Cardiac muscle cell (in vitro differentiated cells and primary cell): ENCODE results near the gene SERINC4. TPM values are rescaled to one million over a fixed set of nuclear protein-coding genes. Genes with fewer than 3 reads are reported as not detected.
"Not testable (repeated sequence)": the region's sequence is repeated elsewhere in the genome, so short reads cannot be mapped to it uniquely, and the experiment has no call there.

ENCODE experiments used
- DNase-seq, 2 donors: peaks; one replicate each; pipeline versions ENCODE4 v3.0.0 to v3.0.0-alpha.2; 2010 to 2017; ENCODE audit warnings: low read depth in 1 of 2, low spot score in 1 of 2
- H3K27ac ChIP-seq: fragments of 200-600 bp; sonication (generic); 2 replicates; pipeline ENCODE4 v1.5.1; 2016
- H3K27me3 ChIP-seq: fragments of 200-600 bp; sonication (generic); 2 replicates; pipeline ENCODE4 v1.6.0; 2016; ENCODE audit warnings: control low read depth
- H3K36me3 ChIP-seq: fragments of 200-600 bp; sonication (generic); 2 replicates; pipeline ENCODE4 v1.5.1; 2016; ENCODE audit warnings: control low read depth
- H3K4me1 ChIP-seq: fragments of 200-600 bp; sonication (generic); 2 replicates; pipeline ENCODE4 v1.8.1; 2017; ENCODE audit warnings: low read depth, mild to moderate bottlenecking, mixed run types
- H3K4me3 ChIP-seq: fragments of 200-600 bp; sonication (generic); 2 replicates; pipeline ENCODE4 v1.5.1; 2016; ENCODE audit warnings: mild to moderate bottlenecking
- H3K9me3 ChIP-seq: fragments of 200-600 bp; sonication (generic); 2 replicates; pipeline ENCODE4 v1.5.1; 2017; ENCODE audit warnings: low read depth, mild to moderate bottlenecking, control low read depth
- CTCF ChIP-seq: IDR thresholded peaks from 2 replicates; pipeline ENCODE4 v1.5.1; 2012; ENCODE audit warnings: low read depth, mild to moderate bottlenecking, low read length
- polyA plus RNA-seq: library from polyadenylated mRNA; unstranded; fragments of >200 nt; fragmentation: Nextera tagmentation; extraction: Ambion mirVana; gene quantifications from 2 replicates; pipeline ENCODE4 v1.2.1, GENCODE V29; 2016
- total RNA-seq: library from RNA; depleted of rRNA; stranded (reverse); fragments of >200 nt; gene quantifications from 2 replicates; pipeline ENCODE4 v1.2.3, GENCODE V29; 2016

Gene SERINC4
- total and polyA plus RNA-seq, 2 experiments from 2014 or later, result 0.44 to 0.71 TPM

GRCh38 chr15:43826508-43827341 lies 26.7 kb upstream of the SERINC4 start, which contains the start of gene WDR76:
Gene WDR76 (plus strand): TSS chr15:43827002. CDS start chr15:43827033, 31 bp downstream.
- TF ChIP-seq CTCF, result no peak
- Histone ChIP-seq H3K4me1 (no peaks in the 10 kb centered on the region), H3K4me3 (peak within 1 kb of the TSS; percentile 24), H3K27me3 (no peaks in the 10 kb centered on the region), H3K36me3 (no peaks in the 10 kb centered on the region), H3K9me3 (no peaks in the 10 kb centered on the region), H3K27ac (peak within 1 kb of the TSS; percentile 16)
- DNase-seq, result peak; percentile 80 to 88

- no peak for TF ChIP-seq CTCF
- H3K4me1 ChIP-seq, result no peaks in the 10 kb centered on the region
- H3K9me3 ChIP-seq, result no peaks in the 10 kb centered on the region
- H3K27ac ChIP-seq, result no peak overlapping the region
- H3K4me3 ChIP-seq, result peak overlapping the region; percentile 24
- H3K27me3 ChIP-seq, result no peaks in the 10 kb centered on the region
- H3K36me3 ChIP-seq, result no peaks in the 10 kb centered on the region
- DNase-seq, result no peak
Measured at GRCh38 chr15:43826029-43826507, 26.0 kb upstream of the SERINC4 start.

DNA sequence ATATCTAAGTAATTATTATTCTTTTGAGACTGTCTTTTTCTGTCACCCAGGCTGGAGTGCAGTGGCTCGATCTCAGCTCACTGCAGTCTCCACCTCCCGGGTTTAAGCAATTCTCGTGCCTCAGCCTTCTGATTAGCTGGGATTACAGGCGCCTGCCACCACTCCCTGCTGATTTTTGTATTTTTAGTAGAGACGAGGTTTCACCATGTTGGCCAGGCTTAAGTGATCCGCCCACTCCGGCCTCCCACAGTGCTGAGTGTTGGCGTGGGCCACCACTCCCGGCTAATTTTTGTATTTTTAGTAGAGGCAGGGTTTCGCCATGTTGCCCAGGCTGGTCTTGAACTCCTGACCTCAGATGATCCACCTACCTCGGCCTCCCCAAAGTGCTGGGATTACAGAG lies 25.3 kb upstream of the SERINC4 start:
- DNase-seq, H3K36me3 ChIP-seq, H3K27me3 ChIP-seq, H3K27ac ChIP-seq, H3K9me3 ChIP-seq, H3K4me3 ChIP-seq, H3K4me1 ChIP-seq: not testable (repeated sequence)

DNA sequence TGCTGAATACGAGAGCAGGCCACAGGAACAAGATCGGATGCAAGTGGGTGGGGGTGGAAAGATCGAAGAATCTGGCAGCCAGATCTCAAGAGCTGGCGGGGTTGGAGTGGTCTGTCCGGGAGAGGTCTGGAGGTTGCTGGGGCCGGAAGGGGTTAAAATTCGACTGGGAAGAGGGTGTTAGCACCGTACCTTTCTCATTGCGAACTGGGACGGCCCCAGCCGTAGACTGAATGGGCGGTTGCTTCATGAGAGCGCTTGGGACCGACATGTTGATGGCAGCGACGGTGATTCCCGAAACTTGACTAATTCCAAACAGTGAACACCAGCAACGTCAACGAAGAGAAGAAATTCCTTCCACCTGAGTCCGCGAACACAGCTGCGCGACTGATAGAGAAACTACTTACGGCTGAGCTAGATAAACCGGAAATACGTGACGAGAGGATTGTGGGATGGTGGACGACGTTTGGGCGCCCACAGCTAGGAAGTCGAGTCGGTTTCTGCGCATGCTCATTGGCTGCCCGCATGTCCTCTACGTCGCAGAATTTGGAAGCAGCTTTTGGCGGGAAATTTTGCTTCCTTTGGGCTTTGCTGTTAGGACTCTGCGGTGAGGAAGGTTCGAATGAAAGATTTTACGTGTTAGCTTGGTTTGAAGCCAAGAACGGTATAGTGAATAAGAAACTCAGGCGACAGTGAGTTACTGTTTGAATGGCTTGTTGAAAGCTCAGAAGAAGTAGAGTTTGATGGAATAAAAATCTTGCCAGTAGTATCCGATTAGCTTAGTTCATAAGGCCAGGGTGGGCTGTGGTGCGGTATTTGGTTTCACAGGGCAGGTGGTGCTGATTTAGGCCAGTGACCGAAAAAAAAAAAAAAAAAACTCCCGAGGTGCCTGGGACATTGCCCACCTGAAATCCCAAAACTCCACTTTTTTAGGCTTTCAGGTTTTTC lies 24.6 kb upstream of the SERINC4 start, which contains the start of gene MFAP1:
Gene MFAP1, minus strand, starts transcription at position 389 of the 945 bp plus-strand sequence. Its CDS starts 121 bp downstream, at position 268.
- H3K9me3 ChIP-seq, result no peaks in the 10 kb centered on the region
- H3K36me3 ChIP-seq, result no peaks in the 10 kb centered on the region
- no peaks in the 10 kb centered on the region for H3K4me1 ChIP-seq
- H3K27ac ChIP-seq, result peak within 1 kb of the TSS; percentile 93
- DNase-seq, result peak; percentile 95 to 98
- TF ChIP-seq CTCF, result no peak
- H3K27me3 ChIP-seq, result no peaks in the 10 kb centered on the region
- peak within 1 kb of the TSS; percentile 90 for H3K4me3 ChIP-seq

- H3K36me3 ChIP-seq, result peaks cover 6% of the 10 kb centered on the region
- no peak overlapping the region for H3K4me3 ChIP-seq
- H3K27me3 ChIP-seq, result no peaks in the 10 kb centered on the region
- H3K9me3 ChIP-seq, result no peaks in the 10 kb centered on the region
- TF ChIP-seq CTCF, result no peak
- no peak for DNase-seq
- H3K27ac ChIP-seq, result no peak overlapping the region
- no peaks in the 10 kb centered on the region for H3K4me1 ChIP-seq
Measured at GRCh38 chr15:43821505-43821904, 21.5 kb upstream of the SERINC4 start.

DNA sequence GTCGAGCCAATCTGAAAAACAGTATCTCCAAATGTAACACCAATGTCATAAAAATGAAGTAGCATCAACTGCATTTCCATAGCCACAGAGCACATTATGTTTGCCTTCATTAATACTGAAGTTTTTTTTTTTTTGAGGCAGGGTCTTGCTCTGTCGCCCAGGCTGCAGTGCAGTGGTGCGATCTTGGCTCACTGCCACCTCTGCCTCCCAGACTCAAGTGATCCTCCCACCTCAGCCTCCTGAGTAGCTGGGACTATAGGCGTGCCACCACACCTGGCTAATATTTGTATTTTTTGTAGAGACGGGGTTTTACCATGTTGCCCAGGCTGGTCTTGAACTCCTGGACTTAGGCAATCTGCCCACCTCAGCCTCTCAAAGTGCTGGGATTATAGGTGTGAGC lies 15.0 kb upstream of the SERINC4 start:
- H3K4me3 ChIP-seq, H3K27me3 ChIP-seq, H3K27ac ChIP-seq, H3K4me1 ChIP-seq, DNase-seq, H3K9me3 ChIP-seq: not testable (repeated sequence)
- H3K36me3 ChIP-seq, result peaks cover 52% of the 10 kb centered on the region
